GM21515 (cell line): ENCODE results near the gene LRP1B.

Experiments
- ATAC-seq: cut with Tn5 transposase; IDR thresholded peaks from one replicate; pipeline ENCODE4 v1.9.1; 2021; ENCODE audit not compliant: unreplicated experiment

The LRP1B gene

DNA sequence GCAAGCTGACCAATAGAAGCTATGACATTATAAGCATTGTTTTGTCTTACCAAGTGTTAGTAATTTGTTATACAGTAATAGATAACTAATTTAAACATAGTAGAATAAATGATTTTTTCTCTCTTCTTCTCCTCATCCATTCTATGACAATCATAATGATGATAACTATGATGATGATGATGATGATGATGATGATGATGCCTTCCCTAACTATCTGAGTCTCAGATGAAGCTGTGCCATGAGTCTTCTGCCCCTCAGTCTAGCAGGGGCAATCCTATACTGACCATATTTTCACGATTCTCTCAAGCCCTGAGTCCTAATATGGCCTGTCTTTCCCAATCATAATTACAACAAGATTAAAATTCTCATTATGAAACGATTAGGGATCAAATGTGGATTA is 1369.0 kb downstream of the LRP1B start:
- no peak for ATAC-seq

DNA sequence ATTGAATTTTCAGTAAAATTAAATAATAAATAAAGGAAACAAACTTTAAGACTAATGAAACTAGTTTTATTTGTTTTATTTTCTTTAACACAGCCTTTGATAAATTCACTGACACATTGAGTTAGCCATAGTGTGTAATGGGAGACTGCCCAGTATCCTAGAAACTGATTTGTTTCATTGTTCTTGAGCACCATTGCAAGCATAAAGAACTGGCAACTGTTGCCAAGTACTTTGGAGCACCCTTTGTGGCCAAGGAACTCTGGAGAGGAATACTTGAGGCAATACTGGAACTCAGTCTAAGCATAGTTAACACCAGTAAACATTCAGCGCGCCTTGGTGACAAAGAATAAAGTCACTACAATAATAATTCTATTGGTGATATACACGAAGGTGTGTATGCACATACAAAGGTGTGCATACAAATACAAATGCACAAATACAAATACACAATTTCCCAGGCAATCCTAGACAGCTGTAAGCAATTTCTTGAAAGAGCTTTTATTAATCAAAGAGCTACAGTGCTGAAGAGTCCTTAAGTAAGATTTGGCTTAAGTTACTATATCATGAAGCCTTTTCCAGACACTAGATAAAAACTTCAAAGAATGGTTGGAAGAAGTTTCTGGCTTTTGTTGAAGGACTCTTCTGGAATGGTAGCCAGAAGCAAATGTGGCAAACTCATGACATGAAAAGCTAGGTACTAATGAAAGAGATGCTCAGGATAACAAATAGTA is 1371.2 kb downstream of the LRP1B start:
- ATAC-seq: no peak

DNA sequence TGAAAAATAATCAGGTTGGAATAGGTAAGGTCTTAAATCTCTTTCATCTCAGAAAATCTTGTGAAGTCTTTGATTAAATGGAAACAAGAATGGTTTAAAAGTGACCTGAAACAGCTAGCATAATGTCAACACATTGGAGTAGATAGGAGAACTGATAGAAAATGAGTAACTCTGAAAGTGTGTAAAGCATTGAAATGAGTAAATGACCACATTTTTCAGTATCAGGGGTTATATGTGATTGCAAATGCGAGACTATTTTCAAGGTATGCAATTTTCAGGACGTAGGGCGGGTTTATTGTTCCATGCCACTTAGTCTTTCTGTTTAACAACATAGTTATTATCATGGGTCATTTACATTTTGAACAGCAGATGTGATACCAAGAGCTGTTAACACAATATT is 1383.2 kb downstream of the LRP1B start:
- peak; percentile 87 for ATAC-seq

DNA sequence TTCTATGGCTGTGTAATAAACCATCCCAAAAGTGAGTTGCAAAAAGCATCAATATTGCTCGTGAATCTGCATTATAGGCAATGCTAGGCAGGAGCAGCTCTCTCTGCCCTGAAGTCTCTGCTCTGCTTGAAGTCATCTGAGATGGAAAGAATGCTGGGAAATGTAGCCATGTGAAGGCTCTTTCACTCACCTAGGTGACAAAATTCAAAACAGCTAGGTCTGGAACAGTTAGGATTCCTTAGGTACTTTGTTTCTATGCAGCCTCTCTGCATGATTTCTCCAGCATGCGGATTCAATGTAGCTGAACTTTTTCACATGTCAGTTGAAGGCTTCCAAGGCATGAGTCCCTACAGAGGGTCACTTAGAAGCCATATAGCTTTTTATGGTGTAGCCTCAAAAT is 1383.7 kb downstream of the LRP1B start:
- no peak for ATAC-seq

DNA sequence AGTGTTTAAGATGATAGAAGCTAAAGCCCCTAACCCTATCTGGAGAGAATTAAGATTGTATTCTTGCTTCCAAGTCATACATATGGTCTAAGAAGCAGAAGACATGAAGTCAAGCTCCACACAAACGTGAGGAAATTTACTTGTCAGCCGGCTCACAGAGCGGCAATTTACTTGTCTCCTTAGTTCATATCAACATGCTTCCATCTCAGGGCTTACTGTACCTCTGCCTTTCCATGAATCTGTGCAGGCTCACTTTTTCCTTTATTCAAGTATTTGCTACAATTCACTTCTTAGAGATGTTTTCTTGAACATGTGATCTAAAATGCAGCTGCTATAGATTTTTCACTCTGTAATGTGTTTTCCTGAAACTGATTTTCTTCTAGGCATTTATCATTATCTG is 1386.4 kb downstream of the LRP1B start:
- no peak for ATAC-seq

DNA sequence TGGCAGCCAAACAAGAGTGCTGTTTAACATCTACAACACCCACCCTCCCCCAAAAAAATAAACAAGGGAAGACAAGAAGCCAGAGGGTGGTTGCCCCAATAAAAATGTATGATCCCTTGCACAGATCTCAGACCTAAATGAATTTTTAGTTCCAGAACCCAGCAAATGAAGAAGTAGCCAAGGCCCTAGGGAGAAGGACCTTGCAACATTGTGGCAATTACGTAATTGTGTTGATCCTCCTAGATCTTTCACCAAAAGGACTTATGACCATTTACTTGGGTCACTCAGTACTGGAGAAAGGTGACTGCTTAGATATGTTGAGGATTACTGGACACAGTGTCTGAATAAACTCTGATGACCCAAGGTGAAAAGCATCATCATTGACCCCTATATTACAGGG is 1393.8 kb downstream of the LRP1B start:
- no peak for ATAC-seq

DNA sequence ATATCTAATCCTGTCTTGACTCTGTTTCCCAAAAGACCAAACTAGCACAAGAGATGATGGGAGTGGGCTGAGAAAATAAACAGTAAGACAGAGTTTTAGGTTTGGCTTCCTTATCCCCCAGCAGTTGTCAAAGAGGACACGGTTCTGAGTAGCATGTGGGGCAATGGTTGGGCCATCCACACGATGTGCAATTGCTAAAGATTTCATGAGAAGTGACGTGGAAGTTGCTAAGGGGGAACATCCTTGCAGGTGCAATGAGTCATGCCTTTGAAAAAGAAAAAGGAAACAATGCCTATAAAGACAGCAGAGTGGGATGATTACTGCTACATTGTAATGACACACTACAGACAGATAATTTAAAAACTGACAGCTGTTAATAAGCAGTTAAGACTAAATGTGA is 1395.8 kb downstream of the LRP1B start:
- no peak for ATAC-seq

DNA sequence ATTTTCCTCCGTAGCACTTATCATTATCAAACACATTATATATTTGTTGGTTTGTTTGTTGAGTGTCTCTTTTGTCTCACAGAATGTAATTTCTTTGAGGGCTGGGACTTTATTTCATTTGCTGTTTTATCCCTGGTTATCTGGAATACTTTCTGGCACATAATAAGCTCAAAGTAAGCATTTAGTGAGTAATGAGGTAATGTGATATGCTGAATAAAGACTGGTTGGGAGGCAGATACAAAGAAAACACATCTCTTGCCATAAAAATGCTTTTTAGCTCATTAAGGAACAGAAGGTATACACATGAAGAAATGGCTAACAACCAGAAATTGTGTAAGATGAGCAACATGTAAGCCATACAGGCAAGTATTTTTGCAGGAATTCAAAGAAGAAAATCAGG is 1411.8 kb downstream of the LRP1B start:
- ATAC-seq: no peak

DNA sequence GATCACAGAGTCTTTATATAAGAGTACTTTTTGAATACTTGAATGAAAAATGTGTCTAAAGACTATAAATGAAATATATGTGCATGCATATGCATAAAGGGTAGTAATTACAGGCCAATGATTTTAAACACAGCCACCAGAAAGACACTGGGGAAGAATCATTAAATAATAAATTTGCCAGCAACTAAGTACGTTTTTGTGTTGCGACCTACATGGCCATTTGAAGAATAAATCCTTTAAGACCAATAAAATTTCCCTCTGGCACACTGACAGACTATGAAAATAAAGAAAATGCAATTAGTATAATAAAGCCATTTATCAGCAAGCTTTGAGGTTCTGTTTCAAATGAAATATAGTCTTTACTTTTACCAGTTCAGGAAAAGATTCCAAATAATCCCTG is 1413.3 kb downstream of the LRP1B start:
- ATAC-seq: no peak

DNA sequence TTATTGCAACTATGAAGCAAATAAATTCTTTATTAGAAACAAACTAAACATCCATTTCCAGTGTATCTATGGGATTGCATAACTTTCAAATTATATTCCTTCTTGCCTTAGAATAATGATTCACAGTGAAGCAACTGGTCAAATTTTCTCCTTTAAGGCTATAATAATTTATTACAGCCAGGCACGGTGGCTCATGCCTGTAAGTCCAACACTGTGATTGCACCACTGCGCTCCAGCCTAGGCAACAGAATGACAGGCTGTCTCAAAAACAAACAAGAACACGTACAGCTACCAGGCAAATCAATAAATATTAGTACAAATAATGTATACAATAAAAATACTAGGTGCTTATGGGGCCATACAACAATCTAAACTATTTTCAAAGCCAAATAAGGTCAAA is 1416.2 kb downstream of the LRP1B start:
- ATAC-seq: no peak

DNA sequence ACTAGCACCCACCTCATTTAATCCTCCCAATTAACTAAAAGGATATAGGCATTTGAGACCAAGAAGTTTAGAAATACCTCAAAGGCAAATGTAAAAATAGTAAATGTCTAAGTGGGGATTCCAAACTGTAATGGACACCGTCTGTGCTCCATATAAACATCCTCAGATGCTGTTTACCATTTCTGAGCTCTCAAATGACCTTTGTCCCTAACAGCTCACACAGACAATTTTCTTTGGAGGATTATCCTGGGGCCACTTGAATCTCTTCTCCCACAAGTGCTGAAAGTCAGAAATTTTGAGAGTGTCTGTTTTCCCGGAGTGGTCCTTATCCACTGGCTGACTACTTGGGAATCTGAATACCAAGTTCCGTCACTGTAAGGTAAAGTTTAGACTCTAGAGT is 1418.9 kb downstream of the LRP1B start:
- no peak for ATAC-seq

DNA sequence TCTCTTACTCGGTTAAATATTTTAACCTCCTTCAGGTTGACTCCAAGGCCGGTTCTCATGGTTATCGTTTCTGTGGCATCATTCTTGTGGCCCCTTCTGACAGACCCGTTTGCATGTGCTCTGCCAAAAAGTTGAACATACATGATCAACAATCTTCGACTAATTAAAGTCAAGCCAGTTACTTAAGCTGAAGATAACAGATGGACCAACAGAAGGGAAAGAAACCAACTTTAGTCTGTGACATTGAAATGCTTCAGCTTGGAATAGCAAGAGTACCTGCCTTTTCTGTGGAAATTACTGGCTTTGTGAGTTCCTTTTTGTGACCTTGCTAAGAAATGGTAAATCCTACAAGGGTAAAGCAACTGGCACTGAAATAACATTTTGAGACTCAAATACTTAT is 1429.1 kb downstream of the LRP1B start:
- ATAC-seq: no peak

DNA sequence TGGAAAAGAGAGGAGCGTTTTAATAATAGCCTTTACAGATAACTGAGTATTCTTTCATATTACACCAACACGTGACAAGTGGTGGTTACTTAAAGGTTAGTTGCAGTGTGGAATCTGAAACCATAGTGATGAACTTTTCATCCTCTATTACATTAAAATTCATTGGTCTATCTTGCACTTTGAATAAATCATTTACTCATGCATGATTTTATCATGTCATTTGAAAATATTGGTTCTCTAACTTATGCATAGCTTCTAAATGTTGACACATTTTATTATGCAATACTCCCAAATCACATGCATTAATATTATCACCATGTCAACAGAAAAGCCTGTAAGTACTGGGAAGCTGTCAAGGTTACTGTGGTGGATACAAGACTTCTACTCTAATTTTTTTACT is 1432.2 kb downstream of the LRP1B start:
- ATAC-seq: no peak

DNA sequence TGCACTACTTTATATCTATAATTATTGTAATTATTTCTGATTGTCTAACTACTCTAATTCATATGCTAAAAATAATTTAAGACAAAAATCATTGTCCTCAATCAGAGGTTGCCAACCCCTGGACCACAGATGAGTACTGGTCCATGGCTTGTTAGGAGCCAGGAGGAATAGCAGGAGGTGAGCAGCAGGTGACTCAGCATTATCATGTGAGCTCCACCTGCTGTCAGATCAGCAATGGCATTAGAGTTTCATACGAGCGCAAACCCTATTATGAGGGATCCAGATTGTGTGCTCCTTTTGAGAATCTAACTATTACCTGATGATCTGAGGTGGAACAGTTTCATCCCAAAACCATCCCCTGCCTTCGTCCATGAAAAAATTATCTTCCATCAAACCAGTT is 1434.4 kb downstream of the LRP1B start:
- ATAC-seq: no peak

DNA sequence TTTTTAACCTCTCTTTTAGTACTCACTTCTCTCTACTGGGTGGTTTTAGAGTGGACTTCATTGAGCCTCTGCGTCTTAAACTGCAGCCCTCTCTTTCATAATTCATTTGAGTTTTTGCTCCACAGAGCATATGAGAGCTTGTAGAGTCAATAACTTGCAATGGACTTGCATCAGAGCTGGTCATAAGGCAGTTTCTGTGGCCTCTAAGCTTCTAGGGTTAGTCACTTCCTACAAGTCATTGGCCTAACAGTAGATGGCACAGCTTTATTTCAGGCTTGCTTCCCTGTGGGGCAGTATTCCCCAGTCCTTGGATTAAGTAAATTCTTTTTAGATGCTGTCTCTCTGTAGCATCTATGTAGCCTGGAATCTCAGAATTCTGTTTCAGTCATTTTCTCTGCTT is 1435.7 kb downstream of the LRP1B start:
- no peak for ATAC-seq

DNA sequence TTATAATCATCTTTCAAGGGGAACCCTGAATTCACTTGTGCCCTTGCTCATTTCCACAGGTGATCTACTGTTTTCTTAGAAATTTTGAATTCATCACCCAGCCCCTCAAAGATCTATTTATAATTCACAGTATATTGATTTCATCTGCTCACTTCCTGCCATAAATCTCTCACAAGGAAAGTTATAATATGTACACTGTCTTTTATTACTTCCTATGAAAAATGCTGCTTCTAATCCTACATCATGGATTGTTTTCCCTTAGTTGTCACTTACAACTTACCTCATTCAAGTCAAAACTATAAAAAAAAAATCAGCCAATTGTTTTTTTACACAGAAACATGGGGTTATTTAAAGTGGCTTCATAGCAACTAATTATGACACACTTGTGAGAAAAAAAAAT is 1443.0 kb downstream of the LRP1B start:
- ATAC-seq: no peak

DNA sequence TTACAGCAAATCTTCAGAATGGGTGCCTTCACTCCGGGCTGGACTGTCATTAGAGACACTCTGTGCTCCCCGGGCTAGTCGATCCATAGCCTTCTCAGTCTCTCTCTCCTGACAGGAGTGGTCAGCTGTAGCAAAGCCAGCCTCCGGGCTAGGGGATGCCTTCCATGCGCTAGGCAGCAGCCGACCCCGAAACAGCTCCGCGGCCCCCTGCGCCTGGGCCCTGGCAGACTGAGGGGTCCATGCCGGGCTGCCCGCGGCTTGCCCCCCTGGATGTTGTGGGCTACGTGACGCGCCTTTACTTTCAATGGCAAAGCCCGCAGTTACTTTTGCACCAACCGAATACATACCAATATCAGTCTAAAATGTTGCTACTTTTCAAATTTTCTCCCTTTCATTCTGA is 1447.2 kb downstream of the LRP1B start:
- ATAC-seq: no peak

DNA sequence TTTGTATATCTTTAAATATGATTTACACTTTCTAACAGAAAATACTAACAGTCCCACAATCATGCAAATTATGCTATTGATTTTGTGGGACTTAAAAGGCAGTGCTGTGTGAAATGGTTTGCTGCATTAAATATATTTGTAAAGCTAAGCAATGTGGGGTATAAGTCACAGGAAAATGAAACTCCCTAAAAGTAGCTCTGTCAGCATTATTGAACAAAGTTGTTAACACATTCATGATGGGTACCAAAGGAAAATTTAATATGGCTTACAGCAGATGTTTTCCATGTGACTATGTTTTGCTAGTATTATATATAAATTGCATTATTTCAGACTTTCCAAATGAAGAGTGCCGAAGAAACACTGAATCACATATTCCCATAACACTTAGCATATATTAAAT is 1450.0 kb downstream of the LRP1B start:
- no peak for ATAC-seq

DNA sequence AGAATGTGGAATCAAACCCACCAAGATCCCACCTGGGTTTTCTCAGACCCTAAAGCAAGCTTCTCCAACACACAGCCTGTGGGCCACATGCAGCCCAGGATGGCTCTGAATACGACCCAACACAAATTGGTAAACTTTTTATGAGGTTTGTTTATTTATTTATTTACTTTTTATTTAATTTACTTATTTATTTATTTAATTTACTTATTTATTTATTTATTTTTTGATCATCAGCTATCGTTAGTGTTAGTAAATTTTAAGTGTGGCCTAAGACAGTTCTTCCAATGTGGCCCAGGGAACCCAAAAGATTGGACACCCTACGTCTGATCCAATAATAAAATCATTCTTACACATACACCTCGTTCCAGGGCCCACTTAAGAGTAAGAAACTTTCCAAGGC is 1451.1 kb downstream of the LRP1B start:
- no peak for ATAC-seq

DNA sequence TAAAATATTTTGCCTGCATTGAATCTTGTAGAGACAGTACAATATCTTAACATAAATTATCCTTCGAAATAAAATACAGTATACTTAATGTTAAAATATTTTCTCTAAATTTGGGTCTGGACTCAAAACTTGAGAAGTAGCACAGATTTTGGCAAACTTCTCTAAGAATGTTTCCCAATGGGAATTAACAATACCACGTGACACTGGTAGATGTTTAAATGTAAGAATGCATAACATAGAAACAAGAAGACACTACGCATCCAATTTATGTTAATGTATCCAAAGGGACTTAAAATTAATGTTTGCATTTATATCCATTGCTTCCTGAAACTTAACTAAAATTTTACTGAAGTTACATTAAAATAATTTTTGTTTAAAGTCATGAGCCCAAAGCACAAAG is 1460.9 kb downstream of the LRP1B start:
- ATAC-seq: no peak

DNA sequence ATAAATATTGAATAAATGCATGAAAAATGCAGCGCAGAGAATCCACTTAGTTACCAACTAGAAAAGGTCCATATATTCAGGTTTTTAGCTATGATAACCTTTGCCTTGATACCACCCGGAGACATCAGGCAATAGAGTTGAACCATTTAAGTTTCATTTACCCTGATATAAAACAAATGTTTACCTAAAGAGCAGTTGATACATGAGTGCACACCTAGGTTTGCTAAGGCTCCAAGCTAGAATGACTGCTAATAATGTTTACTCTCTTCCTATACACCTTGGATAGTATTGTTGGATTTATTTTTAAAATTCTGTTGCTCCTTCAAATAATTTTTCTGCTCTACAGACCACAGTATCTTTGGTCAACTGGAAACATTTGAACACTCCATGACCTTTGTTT is 1463.6 kb downstream of the LRP1B start:
- ATAC-seq: no peak

DNA sequence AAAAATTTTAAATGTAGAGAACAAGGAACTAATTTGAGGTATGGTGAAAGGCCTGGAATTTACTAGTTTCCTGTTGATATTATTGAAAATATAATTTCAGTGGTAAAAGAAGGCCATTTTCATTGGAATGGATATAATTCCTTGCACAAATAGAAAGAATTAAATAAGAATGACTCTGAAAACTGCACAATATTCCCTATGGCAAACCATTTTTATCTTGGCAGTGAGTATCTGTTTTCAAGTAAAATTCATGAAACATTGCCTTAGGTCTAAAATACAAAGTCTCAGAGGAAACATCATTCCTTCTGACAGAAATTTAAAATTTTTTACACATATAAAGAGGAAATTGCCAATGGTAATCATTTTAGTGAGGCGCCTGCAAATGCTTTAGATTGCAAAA is 1468.3 kb downstream of the LRP1B start:
- no peak for ATAC-seq
